Measurements from ENCODE around the gene ALKBH6. TPM values are rescaled to one million over a fixed set of nuclear protein-coding genes. Genes with fewer than 3 reads are reported as not detected.

Gene ALKBH6
- total RNA-seq, 2 donors from 2014 or later: 39.1 to 69.6 TPM

DNA sequence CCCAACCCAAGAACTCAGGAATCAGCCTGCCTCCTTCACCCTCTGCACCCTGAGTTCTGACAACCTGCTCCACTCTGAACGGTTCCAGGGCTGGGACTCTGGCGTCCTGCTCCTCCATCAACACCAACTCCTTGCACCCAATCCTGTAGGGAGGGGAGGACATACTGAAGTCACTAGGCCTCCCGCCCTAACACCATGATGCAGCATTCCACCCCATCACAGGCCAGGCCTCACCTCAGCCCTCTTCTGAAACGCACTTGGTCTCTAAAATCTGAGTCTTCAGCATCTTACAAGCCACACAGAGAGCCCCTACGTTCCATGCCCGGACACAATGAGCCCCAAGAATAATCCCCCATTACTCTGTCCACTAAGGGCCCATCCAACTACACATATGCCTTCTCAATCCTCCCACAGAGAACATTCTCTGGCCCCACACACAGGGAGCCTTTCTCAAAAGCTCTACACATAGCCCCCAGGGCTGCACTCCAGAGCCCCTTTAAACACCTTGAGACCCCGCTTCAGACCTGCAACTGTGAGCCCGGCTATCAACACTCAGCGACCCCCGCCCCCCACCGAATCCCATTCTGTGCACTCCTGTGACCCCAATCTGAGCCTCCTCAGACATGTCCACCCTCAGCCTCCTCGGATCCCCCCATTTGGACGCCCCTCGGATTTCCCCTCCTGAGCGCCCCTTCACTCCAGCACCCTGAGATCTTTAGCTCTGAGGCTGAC, 567 bp downstream of the ALKBH6 start:
- Mint-ChIP-seq H3K27ac (peak overlapping the region; percentile 97), H3K4me1 (peaks cover 35% of the 10 kb centered on the region), H3K9me3 (no peaks in the 10 kb centered on the region), H3K36me3 (ENCODE audit: low read depth) (peaks cover 15% of the 10 kb centered on the region), H3K27me3 (no peaks in the 10 kb centered on the region), H3K4me3 (peak overlapping the region; percentile 98)
- peak; percentile 0 for ATAC-seq (replicated peaks)

DNA sequence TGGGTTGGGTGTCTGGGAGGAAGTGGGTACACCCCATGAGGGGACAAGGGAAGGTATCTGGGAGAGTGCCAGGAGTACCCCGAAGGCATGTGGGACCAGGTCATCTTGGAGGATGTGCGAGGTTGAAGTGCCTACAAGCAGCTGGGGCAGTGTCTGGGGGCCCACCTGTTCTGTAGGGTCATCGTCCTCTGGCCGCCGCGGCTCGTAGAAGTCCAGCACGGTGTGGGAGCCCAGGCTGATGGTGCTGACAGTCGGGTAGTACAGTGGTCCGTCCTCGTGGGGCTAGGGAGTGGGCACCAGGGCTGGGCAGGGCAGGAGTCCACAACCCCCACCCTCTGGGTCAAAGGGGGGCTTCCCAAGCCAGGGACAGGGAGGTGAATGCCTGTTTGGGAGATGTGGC, 3.6 kb downstream of the ALKBH6 start:
- Mint-ChIP-seq H3K4me3 (peak overlapping the region; percentile 72), H3K36me3 (ENCODE audit: low read depth) (peaks cover 10% of the 10 kb centered on the region), H3K4me1 (peaks cover 29% of the 10 kb centered on the region), H3K27me3 (no peaks in the 10 kb centered on the region), H3K27ac (peak overlapping the region; percentile 70), H3K9me3 (no peaks in the 10 kb centered on the region)
- ATAC-seq (replicated peaks): no peak

DNA sequence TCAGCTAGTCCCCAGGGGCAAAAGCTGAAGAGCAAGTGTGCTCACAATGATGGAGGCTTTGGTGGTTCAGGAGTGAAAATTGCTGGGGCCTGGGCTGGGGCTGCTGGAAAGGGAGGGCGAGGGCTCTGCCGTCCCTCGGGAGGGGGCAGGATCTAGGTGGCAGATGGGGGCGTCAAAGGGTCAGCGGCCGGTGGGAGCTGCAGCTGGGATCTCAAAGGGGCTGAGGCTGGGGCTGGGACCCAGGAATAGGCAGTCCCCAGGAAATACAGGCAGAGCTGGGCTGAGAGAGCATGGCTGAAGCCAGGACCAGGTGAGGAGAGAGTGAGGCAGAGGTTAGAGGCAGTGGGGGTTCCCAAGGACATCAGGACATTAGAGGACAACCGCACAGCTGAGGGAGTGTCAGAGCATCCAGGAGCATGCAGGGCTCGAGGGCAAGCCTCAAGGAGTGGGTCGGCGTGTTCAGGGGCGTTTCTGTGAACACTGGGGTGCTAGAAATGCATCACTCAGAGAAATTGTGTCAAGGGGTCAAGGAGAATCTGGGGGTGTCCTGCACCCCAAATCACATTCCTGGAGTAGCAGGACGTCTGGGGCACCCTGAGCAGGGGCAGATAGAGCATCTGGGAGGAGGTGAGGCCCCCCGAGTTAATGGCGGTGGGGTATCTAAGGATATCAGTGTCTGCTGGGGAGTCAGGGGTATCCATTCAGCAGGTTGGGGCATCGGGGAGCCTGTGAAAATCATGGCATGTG, 4.2 kb downstream of the ALKBH6 start:
- no peaks in the 10 kb centered on the region for H3K9me3 Mint-ChIP-seq
- H3K4me3 Mint-ChIP-seq: peak overlapping the region; percentile 72
- H3K27me3 Mint-ChIP-seq: no peaks in the 10 kb centered on the region
- H3K27ac Mint-ChIP-seq: peak overlapping the region; percentile 70
- H3K4me1 Mint-ChIP-seq: peaks cover 24% of the 10 kb centered on the region
- peaks cover 10% of the 10 kb centered on the region for H3K36me3 Mint-ChIP-seq (ENCODE audit: low read depth)
- no peak for ATAC-seq (replicated peaks)

DNA sequence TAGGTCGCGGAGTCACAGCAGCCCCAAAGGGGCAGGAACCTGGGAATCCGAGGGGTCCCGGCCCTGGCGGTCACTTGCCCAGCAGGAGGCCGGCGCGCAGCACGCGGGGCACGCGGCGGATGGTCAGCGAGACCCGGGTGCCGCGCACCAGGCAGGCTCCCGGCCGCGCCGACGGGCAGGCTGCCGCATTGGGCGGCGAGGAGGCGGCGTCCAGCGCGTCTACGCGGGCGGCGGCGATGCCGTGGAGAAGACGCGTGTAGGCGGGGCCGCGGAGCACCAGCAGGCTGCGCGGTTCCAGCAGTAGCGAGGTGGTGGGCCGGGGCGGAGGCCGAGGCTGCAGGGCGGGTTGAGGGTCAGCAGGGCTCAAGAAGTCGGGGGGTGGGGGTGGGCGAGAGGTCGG, 4.8 kb downstream of the ALKBH6 start:
- H3K27ac Mint-ChIP-seq: peak overlapping the region; percentile 70
- no peaks in the 10 kb centered on the region for H3K9me3 Mint-ChIP-seq
- H3K4me1 Mint-ChIP-seq: peaks cover 20% of the 10 kb centered on the region
- peaks cover 6% of the 10 kb centered on the region for H3K36me3 Mint-ChIP-seq (ENCODE audit: low read depth)
- H3K27me3 Mint-ChIP-seq: no peaks in the 10 kb centered on the region
- ATAC-seq (replicated peaks): peak; percentile 25
- peak overlapping the region; percentile 72 for H3K4me3 Mint-ChIP-seq

DNA sequence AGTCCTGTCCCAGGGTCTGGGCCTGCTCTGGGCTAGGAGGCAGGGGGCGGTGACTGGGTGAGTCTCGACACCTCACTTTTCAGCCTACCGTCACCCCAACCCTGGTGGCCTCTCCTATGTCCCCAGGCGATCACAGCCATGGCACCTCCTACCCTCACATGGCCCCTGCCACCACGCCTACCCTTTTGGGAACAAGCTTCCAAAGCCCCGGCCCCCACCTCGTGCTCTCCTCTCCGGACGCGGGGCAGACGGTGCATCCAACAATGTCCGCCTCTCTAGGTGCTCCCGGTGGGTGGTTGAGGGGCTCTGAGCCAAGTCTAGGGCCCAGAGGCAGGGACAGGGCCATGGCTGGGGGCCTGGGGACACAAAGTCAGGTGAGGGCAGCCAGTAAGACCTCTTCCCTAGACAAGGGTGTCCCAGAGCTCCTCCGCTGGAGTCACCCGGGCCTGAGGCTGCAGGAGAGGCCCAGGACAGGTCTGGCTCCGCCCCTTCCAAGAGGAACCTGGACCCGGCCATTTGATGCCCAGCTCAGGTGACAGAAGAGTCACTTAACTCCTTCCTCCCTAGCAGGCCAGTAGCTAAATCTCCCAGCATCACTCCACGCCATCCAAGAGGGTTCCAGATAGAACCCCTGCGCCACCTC, 5.6 kb downstream of the ALKBH6 start, which contains the start of gene SYNE4:
TSS of gene SYNE4 (minus strand) at position 478 of the 643 bp plus-strand sequence. CDS start at position 346, 132 bp downstream.
- Mint-ChIP-seq H3K4me1 (peaks cover 14% of the 10 kb centered on the region), H3K4me3 (peak within 1 kb of the TSS; percentile 72), H3K36me3 (ENCODE audit: low read depth) (no peaks in the 10 kb centered on the region), H3K9me3 (no peaks in the 10 kb centered on the region), H3K27ac (peak within 1 kb of the TSS; percentile 70), H3K27me3 (no peaks in the 10 kb centered on the region)
- ATAC-seq (replicated peaks): no peak

DNA sequence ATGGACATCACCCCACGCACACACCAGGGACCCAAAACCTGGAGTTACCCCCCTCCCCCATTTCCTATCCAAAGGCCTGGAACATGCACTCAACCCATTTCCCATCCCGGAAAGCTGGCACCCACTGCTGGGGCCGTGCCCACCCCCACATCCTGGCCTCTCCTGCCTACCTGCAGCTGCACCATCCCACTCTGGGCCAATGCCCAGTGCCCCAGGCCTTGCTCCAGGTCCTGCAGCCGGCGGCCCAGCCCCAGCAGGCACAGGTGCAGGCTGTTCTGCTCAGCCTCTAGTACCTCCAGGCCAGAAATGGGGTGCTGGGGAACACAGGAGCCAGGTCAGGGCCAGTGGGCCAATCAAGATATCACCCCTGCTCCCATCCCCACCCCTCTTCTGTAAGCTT, 7.1 kb downstream of the ALKBH6 start:
- no peaks in the 10 kb centered on the region for H3K36me3 Mint-ChIP-seq (ENCODE audit: low read depth)
- H3K27ac Mint-ChIP-seq: no peak overlapping the region
- no peak overlapping the region for H3K4me3 Mint-ChIP-seq
- peaks cover 11% of the 10 kb centered on the region for H3K4me1 Mint-ChIP-seq
- H3K9me3 Mint-ChIP-seq: no peaks in the 10 kb centered on the region
- ATAC-seq (replicated peaks): no peak
- H3K27me3 Mint-ChIP-seq: no peaks in the 10 kb centered on the region

DNA sequence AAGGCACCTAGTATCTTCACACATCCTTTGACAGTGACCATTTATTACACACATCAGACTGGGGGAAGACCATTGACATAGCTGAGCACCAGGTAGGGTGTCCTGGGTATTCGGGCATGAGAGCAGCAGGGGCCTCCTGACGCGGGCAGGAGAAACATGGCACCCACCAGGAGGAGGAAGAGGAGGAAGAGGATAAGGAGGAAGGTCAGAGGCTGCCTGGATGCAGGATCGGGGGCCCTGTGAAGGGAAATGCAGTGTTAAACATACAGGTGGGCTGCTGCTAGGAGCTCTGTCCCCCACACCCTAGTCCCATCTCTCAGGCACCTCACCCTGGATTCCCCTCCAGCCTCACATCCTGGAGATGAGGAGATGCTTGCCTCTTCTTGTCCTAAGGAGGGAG, 10.7 kb downstream of the ALKBH6 start:
- H3K9me3 Mint-ChIP-seq: no peaks in the 10 kb centered on the region

DNA sequence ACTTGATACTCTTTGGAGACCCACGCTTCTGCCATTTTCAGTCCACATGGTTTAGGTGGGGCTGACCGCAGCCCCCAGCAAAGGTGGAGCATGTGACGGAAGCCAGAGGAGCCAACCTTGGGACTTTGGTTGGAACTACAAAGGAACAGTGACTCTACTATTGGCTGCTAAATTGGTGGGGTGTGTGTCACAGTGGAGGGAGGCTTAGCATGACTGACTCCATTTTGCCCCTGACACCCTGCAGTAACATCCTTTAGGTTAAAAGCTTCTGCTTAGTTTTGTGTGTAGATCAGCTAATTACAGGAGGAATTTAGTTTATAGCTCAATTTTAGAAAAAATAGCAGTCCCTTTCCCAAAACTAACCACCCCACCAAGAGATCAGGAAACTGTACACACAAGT, 12.4 kb downstream of the ALKBH6 start:
- Mint-ChIP-seq H3K9me3 (no peaks in the 10 kb centered on the region), H3K36me3 (ENCODE audit: low read depth) (peaks cover 48% of the 10 kb centered on the region), H3K4me3 (no peak overlapping the region), H3K4me1 (peaks cover 7% of the 10 kb centered on the region), H3K27ac (no peak overlapping the region), H3K27me3 (no peaks in the 10 kb centered on the region)
- ATAC-seq (replicated peaks): no peak

More for the DNA sequence above, 10.7 kb downstream of the ALKBH6 start:
- Mint-ChIP-seq H3K4me3 (no peak overlapping the region), H3K36me3 (ENCODE audit: low read depth) (peaks cover 31% of the 10 kb centered on the region), H3K27ac (no peak overlapping the region), H3K4me1 (no peaks in the 10 kb centered on the region), H3K27me3 (no peaks in the 10 kb centered on the region)
- ATAC-seq (replicated peaks): no peak

DNA sequence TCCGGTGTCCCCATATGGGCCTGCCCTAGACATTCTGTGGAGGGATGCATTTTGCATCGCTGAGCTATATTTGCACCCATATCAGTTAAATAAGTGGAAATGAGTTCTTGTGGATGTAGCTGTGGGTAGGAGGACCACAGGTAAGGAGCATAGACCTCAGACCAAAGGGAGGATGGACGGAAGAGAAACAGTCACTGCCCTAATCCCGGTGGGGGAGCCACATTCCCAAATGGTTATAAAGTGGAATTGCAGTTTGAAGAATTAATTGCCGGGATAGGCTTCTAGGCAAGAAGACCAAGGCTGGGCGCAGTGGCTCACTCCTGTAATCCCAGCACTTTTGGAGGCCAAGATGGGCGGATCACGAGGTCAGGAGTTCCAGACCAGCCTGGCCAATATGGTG, 17.2 kb downstream of the ALKBH6 start:
- Mint-ChIP-seq H3K36me3 (ENCODE audit: low read depth) (peaks cover 53% of the 10 kb centered on the region), H3K4me1 (peaks cover 13% of the 10 kb centered on the region), H3K27ac (peak overlapping the region; percentile 87), H3K9me3 (no peaks in the 10 kb centered on the region), H3K4me3 (peak overlapping the region; percentile 94), H3K27me3 (no peaks in the 10 kb centered on the region)
- ATAC-seq (replicated peaks): no peak

DNA sequence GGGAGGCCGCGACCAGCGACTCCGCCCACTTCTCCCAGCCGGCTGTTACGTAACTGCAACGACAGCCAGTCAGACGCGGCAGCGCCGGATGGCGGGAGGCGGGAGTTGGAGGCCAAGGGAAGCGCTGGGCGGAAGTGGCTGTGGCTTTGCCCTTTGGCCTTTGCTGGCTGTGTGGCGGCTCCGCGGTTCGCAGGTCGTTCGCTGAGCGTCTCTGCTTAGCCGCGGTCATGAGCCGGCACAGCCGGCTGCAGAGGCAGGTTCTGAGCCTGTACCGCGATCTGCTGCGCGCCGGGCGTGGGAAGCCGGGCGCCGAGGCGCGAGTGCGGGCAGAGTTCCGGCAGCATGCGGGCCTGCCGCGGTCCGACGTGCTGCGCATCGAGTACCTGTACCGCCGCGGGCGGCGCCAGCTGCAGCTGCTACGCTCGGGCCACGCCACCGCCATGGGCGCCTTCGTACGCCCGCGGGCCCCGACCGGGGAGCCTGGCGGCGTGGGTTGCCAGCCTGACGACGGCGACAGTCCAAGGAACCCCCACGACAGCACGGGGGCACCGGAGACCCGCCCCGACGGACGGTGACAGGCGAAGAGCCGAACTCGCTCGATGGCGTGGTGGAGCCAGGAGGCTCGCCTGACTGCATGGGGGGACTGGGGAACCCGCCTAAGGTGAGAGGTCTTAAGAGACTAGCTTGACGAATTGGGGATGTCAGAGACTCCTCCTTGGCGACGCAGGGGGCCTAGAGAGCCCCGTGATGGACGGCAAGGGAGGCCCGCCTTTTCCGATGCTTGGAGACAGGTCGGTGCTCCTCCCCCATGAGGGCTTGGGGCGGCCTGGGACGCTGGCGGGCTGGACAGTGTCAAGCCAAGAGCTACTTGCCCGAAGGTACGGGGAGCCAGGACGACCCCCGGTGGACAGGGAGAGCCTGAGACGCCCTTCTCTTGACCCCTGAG, 18.7 kb downstream of the ALKBH6 start, which contains the start of gene SDHAF1:
TSS of gene SDHAF1 (plus strand) at position 141 of the 946 bp plus-strand sequence. CDS start at position 228, 87 bp downstream.
- no peaks in the 10 kb centered on the region for H3K27me3 Mint-ChIP-seq
- H3K36me3 Mint-ChIP-seq (ENCODE audit: low read depth): peaks cover 41% of the 10 kb centered on the region
- H3K4me3 Mint-ChIP-seq: peak within 1 kb of the TSS; percentile 94
- peak within 1 kb of the TSS; percentile 94 for H3K27ac Mint-ChIP-seq
- ATAC-seq (replicated peaks): peak; percentile 96
- peaks cover 13% of the 10 kb centered on the region for H3K4me1 Mint-ChIP-seq
- no peaks in the 10 kb centered on the region for H3K9me3 Mint-ChIP-seq

DNA sequence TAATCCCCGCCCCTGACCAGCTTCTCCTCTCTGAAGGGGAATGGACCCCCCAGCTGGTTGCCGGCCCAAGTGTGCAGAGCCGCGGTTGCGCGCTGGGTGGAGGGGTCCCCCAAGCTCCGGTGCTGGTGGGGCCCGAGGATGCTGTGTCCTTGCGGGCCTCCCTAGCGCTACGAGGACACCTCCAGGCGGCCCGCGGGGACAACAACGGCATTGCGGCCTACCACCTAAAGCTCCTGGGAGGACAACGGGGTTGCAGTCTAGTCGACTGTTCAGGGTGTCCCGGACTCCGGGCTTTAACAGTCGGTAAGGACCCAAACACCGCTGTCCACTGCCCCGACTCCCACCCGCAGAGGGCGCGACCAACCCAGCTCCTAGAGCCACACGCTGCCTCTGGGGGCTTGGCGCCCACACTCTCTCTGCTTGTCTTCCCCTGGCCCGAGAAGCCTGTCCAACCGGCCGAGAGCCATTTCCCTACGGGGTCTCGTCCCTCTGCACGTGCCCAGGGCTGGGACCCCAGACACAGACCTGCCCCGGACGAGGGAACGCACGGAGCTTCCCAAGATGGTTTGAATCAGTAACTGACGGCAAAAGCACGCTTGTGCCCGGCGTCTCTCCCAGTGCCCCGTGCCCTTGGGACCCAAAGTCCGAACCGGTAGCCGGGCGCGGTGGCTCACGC, 20.0 kb downstream of the ALKBH6 start:
- H3K4me1 Mint-ChIP-seq: peaks cover 13% of the 10 kb centered on the region
- ATAC-seq (replicated peaks): no peak
- peak overlapping the region; percentile 94 for H3K4me3 Mint-ChIP-seq
- H3K9me3 Mint-ChIP-seq: no peaks in the 10 kb centered on the region
- no peak overlapping the region for H3K27ac Mint-ChIP-seq
- no peaks in the 10 kb centered on the region for H3K27me3 Mint-ChIP-seq
- H3K36me3 Mint-ChIP-seq (ENCODE audit: low read depth): peaks cover 30% of the 10 kb centered on the region

DNA sequence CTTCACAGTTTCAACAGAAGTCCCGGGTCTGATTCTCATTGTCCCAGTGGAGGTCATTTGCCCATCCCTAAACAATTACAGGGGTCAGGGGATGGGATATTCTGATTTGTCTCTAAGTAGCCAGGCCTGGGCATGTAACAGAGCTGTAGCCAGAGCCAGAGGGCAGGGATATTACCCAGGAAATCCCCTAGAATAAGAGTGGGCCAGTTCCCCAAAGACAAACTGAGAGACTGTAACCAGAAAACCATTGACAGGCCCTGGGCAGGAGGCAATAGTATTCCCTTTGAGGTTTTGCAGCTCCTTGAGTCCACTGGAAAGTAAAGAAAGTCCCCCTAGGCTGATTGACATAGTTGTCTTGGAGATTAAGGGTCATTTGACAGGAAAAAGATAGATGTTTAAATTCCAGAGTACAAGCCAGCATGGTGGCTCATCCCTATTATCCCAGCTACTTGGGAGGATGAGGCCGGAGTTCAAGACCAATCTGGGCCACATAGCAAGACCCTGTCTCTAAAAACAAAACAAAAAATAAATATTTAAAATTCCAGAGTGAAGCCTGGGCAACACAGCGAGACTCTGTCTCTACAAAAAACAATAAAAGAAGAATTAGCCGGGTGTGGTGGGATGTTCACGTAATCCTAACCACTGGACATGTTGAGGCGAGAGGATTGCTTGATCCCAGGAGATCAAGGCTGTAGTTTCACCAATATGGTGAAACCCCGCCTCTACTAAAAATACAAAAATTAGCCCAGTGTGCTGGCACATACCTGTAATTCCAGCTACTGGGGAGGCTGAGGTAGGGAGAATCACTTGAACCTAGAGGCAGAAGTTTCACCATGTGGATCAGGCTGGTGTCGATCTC, 20.9 kb downstream of the ALKBH6 start:
- H3K36me3 Mint-ChIP-seq (ENCODE audit: low read depth): peaks cover 21% of the 10 kb centered on the region
- H3K4me3 Mint-ChIP-seq: no peak overlapping the region
- H3K4me1 Mint-ChIP-seq: peaks cover 13% of the 10 kb centered on the region
- H3K27me3 Mint-ChIP-seq: no peaks in the 10 kb centered on the region
- no peak overlapping the region for H3K27ac Mint-ChIP-seq
- ATAC-seq (replicated peaks): no peak
- H3K9me3 Mint-ChIP-seq: no peaks in the 10 kb centered on the region

Measured in activated T-helper 17 cell treated with anti-CD3 and anti-CD28 coated beads, Interleukin-2, amount 50 U/mL, for 72 hours (primary cell).